Muscle layer of colon (tissue), 2 donors: Measurements from ENCODE around the gene CELSR1.
A peak's percentile ranks its signal among the peaks of the same experiment; 100 is the strongest.

Experiments
- H3K27ac ChIP-seq: one replicate; pipeline ENCODE4 v1.7.0; 2013; ENCODE audit warnings: low read depth, mild to moderate bottlenecking, low read length, moderate library complexity
- H3K27me3 ChIP-seq, 2 donors: one replicate each; pipeline ENCODE4 v1.7.0; 2013; ENCODE audit warnings: low read length in 2 of 2, mild to moderate bottlenecking in 2 of 2; ENCODE audit not compliant: insufficient read depth in 2 of 2, control insufficient read depth in 1 of 2
- H3K36me3 ChIP-seq: one replicate; pipeline ENCODE4 v1.7.0; 2013; ENCODE audit warnings: mild to moderate bottlenecking, low read length; ENCODE audit not compliant: insufficient read depth
- H3K4me1 ChIP-seq: one replicate; pipeline ENCODE4 v1.7.0; 2013; ENCODE audit warnings: mild to moderate bottlenecking, low read length; ENCODE audit not compliant: insufficient read depth
- H3K4me3 ChIP-seq, 2 donors: one replicate each; pipeline ENCODE4 v1.7.0; 2013; ENCODE audit warnings: low read length in 2 of 2, low read depth in 1 of 2, mild to moderate bottlenecking in 1 of 2, moderate library complexity in 1 of 2
- H3K9ac ChIP-seq: one replicate; pipeline ENCODE4 v1.7.0; 2013; ENCODE audit warnings: low read length
- H3K9me3 ChIP-seq: one replicate; pipeline ENCODE4 v1.7.0; 2013; ENCODE audit warnings: mild to moderate bottlenecking, low read length
- donor health status: abdominal sarcoma.
- donor health status: Adenocarcinoma of cecum.

Gene CELSR1

GRCh38 chr22:46537225-46537945 is at the start of gene CELSR1:
Gene CELSR1, minus strand, starts transcription at chr22:46537620. Its CDS starts 450 bp downstream, at chr22:46537170.
- H3K9me3 ChIP-seq, result no peaks in the 10 kb centered on the region
- no peak within 1 kb of the TSS for H3K9ac ChIP-seq
- no peak within 1 kb of the TSS for H3K27ac ChIP-seq
- peaks cover 4% of the 10 kb centered on the region for H3K4me1 ChIP-seq
- no peak within 1 kb of the TSS for H3K4me3 ChIP-seq
- H3K36me3 ChIP-seq, result no peaks in the 10 kb centered on the region
- peaks cover 15 to 26% of the 10 kb centered on the region in 2 donors for H3K27me3 ChIP-seq

- Histone ChIP-seq H3K9me3 (no peaks in the 10 kb centered on the region), H3K9ac (no peak overlapping the region), H3K4me3 (no peak overlapping the region), H3K27ac (no peak overlapping the region), H3K36me3 (no peaks in the 10 kb centered on the region), H3K27me3 (no peaks in the 10 kb centered on the region), H3K4me1 (peaks cover 14% of the 10 kb centered on the region)
Measured at GRCh38 chr22:46587061-46587460, 49.6 kb upstream of the CELSR1 start.

GRCh38 chr22:46586531-46587011 is 49.2 kb upstream of the CELSR1 start:
- H3K4me1 ChIP-seq, result peaks cover 14% of the 10 kb centered on the region
- H3K9ac ChIP-seq, result no peak overlapping the region
- H3K27me3 ChIP-seq, result no peaks in the 10 kb centered on the region
- no peak overlapping the region for H3K27ac ChIP-seq
- H3K9me3 ChIP-seq, result no peaks in the 10 kb centered on the region
- H3K4me3 ChIP-seq, result no peak overlapping the region
- no peaks in the 10 kb centered on the region for H3K36me3 ChIP-seq

GRCh38 chr22:46586123-46586519 is 48.7 kb upstream of the CELSR1 start:
- H3K9me3 ChIP-seq, result no peaks in the 10 kb centered on the region
- no peak overlapping the region for H3K9ac ChIP-seq
- no peak overlapping the region for H3K4me3 ChIP-seq
- H3K4me1 ChIP-seq, result peaks cover 14% of the 10 kb centered on the region
- H3K27me3 ChIP-seq, result no peaks in the 10 kb centered on the region
- H3K27ac ChIP-seq, result no peak overlapping the region
- H3K36me3 ChIP-seq, result no peaks in the 10 kb centered on the region

GRCh38 chr22:46585340-46586122 is 48.1 kb upstream of the CELSR1 start:
- H3K27me3 ChIP-seq, result no peaks in the 10 kb centered on the region
- H3K4me1 ChIP-seq, result peaks cover 14% of the 10 kb centered on the region
- no peak overlapping the region for H3K9ac ChIP-seq
- H3K27ac ChIP-seq, result no peak overlapping the region
- no peaks in the 10 kb centered on the region for H3K9me3 ChIP-seq
- no peak overlapping the region for H3K4me3 ChIP-seq
- no peaks in the 10 kb centered on the region for H3K36me3 ChIP-seq

- Histone ChIP-seq H3K27ac (no peak overlapping the region), H3K36me3 (no peaks in the 10 kb centered on the region), H3K9me3 (no peaks in the 10 kb centered on the region), H3K4me3 (peak overlapping the region in 1 of 2 donors; percentile 14), H3K4me1 (peaks cover 21% of the 10 kb centered on the region), H3K27me3 (no peaks in the 10 kb centered on the region), H3K9ac (no peak overlapping the region)
Measured at GRCh38 chr22:46584081-46584921, 46.9 kb upstream of the CELSR1 start.

GRCh38 chr22:46583571-46583970 is 46.2 kb upstream of the CELSR1 start:
- Histone ChIP-seq H3K9ac (no peak overlapping the region), H3K27me3 (no peaks in the 10 kb centered on the region), H3K36me3 (no peaks in the 10 kb centered on the region), H3K27ac (no peak overlapping the region), H3K4me3 (no peak overlapping the region), H3K9me3 (no peaks in the 10 kb centered on the region), H3K4me1 (peaks cover 28% of the 10 kb centered on the region)

- Histone ChIP-seq H3K9ac (no peak overlapping the region), H3K4me1 (peaks cover 37% of the 10 kb centered on the region), H3K9me3 (no peaks in the 10 kb centered on the region), H3K4me3 (no peak overlapping the region), H3K27me3 (no peaks in the 10 kb centered on the region), H3K27ac (no peak overlapping the region), H3K36me3 (no peaks in the 10 kb centered on the region)
Measured at GRCh38 chr22:46582281-46582933, 45.0 kb upstream of the CELSR1 start.

- Histone ChIP-seq H3K4me3 (no peak overlapping the region), H3K9me3 (no peaks in the 10 kb centered on the region), H3K9ac (no peak overlapping the region), H3K36me3 (no peaks in the 10 kb centered on the region), H3K27me3 (no peaks in the 10 kb centered on the region), H3K4me1 (peaks cover 32% of the 10 kb centered on the region), H3K27ac (no peak overlapping the region)
Measured at GRCh38 chr22:46581538-46582244, 44.3 kb upstream of the CELSR1 start.

- Histone ChIP-seq H3K27me3 (no peaks in the 10 kb centered on the region), H3K4me1 (peaks cover 34% of the 10 kb centered on the region), H3K9me3 (no peaks in the 10 kb centered on the region), H3K27ac (no peak overlapping the region), H3K9ac (no peak overlapping the region), H3K4me3 (no peak overlapping the region), H3K36me3 (no peaks in the 10 kb centered on the region)
Measured at GRCh38 chr22:46580940-46581537, 43.6 kb upstream of the CELSR1 start.
